Natural killer cell (primary cell): Measurements from ENCODE around the gene SCFD2. TPM values are rescaled to one million over a fixed set of nuclear protein-coding genes. Genes with fewer than 3 reads are reported as not detected.

Experiments
- ATAC-seq, 3 donors: fragments of 150-1000 bp in 2 of 3; fragments of 200-7000 bp in 1 of 3; cut with Tn5 transposase; 1 replicate in 1 of 3; 2 replicates in 2 of 3; pipeline ENCODE4 v1.10.0; 2021; ENCODE audit warnings: mild to moderate bottlenecking in 2 of 3, moderate library complexity in 2 of 3
- DNase-seq, 2 donors: peaks; one replicate each; pipeline versions ENCODE4 v3.0.0 to v3.0.0-alpha.2; 2013 to 2021; ENCODE audit warnings: mixed read lengths in 1 of 2
- H3K27ac ChIP-seq: one replicate; pipeline ENCODE4 v1.5.1; 2013; ENCODE audit warnings: mild to moderate bottlenecking, low read length
- H3K27me3 ChIP-seq: one replicate; pipeline ENCODE4 v1.6.1; 2013; ENCODE audit warnings: low read length; ENCODE audit not compliant: control insufficient read depth, insufficient read depth
- H3K36me3 ChIP-seq: one replicate; pipeline ENCODE4 v1.6.1; 2013; ENCODE audit warnings: low read length; ENCODE audit not compliant: control insufficient read depth, insufficient read depth
- H3K4me1 ChIP-seq: one replicate; pipeline ENCODE4 v1.6.1; 2013; ENCODE audit warnings: low read length; ENCODE audit not compliant: control insufficient read depth, insufficient read depth
- H3K4me3 ChIP-seq: one replicate; pipeline ENCODE4 v1.5.1; 2013; ENCODE audit warnings: low read length
- H3K9me3 ChIP-seq: one replicate; pipeline ENCODE4 v1.6.1; 2013; ENCODE audit warnings: low read length; ENCODE audit not compliant: control insufficient read depth, insufficient read depth
- H3K27ac Mint-ChIP-seq, 2 donors: one replicate each; pipeline ENCODE4 v1.8.0; 2022; ENCODE audit warnings: mild to moderate bottlenecking in 2 of 2, mixed read lengths in 2 of 2, moderate library complexity in 1 of 2
- H3K27me3 Mint-ChIP-seq, 2 donors: one replicate each; pipeline ENCODE4 v1.8.0; 2022; ENCODE audit warnings: low read depth in 2 of 2, mixed read lengths in 2 of 2
- H3K36me3 Mint-ChIP-seq: one replicate; pipeline ENCODE4 v1.8.0; 2022; ENCODE audit warnings: mixed read lengths
- H3K4me1 Mint-ChIP-seq, 2 donors: one replicate each; pipeline ENCODE4 v1.8.0; 2022; ENCODE audit warnings: mixed read lengths in 2 of 2
- H3K4me3 Mint-ChIP-seq: one replicate; pipeline ENCODE4 v1.8.0; 2022; ENCODE audit warnings: mild to moderate bottlenecking, moderate library complexity, mixed read lengths
- H3K9me3 Mint-ChIP-seq, 2 donors: one replicate each; pipeline ENCODE4 v1.8.0; 2022; ENCODE audit warnings: mixed read lengths in 2 of 2
- CTCF ChIP-seq: fragments of 200-600 bp; IDR thresholded peaks from one replicate; pipeline ENCODE4 v1.8.0; 2022; ENCODE audit warnings: antibody characterized with exemption
- WGBS: methylation state at CpG from one replicate; pipeline ENCODE4 v1.1.7; 2013; ENCODE audit warnings: missing lambda C conversion rate; ENCODE audit not compliant: insufficient coverage; 5-methylcytosine and 5-hydroxymethylcytosine counted together
- intact Hi-C: fragments of 100-400 bp; cut with micrococcal nuclease; formaldehyde crosslinking; loops from one replicate; pipeline ENCODE4 v1.14.2; 2022
- total RNA-seq, 4 donors: library from RNA; stranded (reverse); fragments of 120-200 nt in 1 of 4; gene quantifications; one replicate each; pipeline versions ENCODE4 v1.2.3 to v1.2.4, GENCODE V29; 2013 to 2022

Gene SCFD2
- total RNA-seq, 3 donors from 2014 or later (not counting 1 experiment from before 2014, with no cell fraction given): 26.4 to 29.4 (median 28.9) TPM

GRCh38 chr4:52982255-52982945, 383.5 kb downstream of the SCFD2 start:
- no peak overlapping the region for H3K27ac Mint-ChIP-seq
- H3K27ac ChIP-seq: no peak overlapping the region
- TF ChIP-seq CTCF: no peak
- 77% methylated on average over 2 of the region's 2 CpGs for WGBS
- no peaks in the 10 kb centered on the region for H3K9me3 ChIP-seq
- DNase-seq (no peak), ATAC-seq (no peak)
- no peak overlapping the region for H3K4me3 ChIP-seq
- H3K4me1 Mint-ChIP-seq: no peaks in the 10 kb centered on the region
- no peaks in the 10 kb centered on the region for H3K4me1 ChIP-seq
- H3K4me3 Mint-ChIP-seq: no peak overlapping the region
- intact Hi-C loops: loop anchor here (2.0 to 5.0 kb wide), 3 partner anchors 395 to 1085 kb away; no protein-coding TSS in a partner anchor
- no peaks in the 10 kb centered on the region for H3K27me3 Mint-ChIP-seq
- H3K36me3 ChIP-seq: no peaks in the 10 kb centered on the region
- no peaks in the 10 kb centered on the region for H3K9me3 Mint-ChIP-seq
- no peaks in the 10 kb centered on the region for H3K36me3 Mint-ChIP-seq
- H3K27me3 ChIP-seq: no peaks in the 10 kb centered on the region

- no peak overlapping the region for H3K4me3 Mint-ChIP-seq
- H3K27ac Mint-ChIP-seq: no peak overlapping the region
- no peak for ATAC-seq
- DNase-seq: no peak
- H3K27ac ChIP-seq: no peak overlapping the region
- H3K4me1 Mint-ChIP-seq: no peaks in the 10 kb centered on the region
- H3K27me3 ChIP-seq: no peaks in the 10 kb centered on the region
- H3K4me1 ChIP-seq: no peaks in the 10 kb centered on the region
- H3K9me3 ChIP-seq: no peaks in the 10 kb centered on the region
- H3K36me3 Mint-ChIP-seq: no peaks in the 10 kb centered on the region
- 90% methylated on average over 2 of the region's 3 CpGs for WGBS
- no peaks in the 10 kb centered on the region for H3K9me3 Mint-ChIP-seq
- no peaks in the 10 kb centered on the region for H3K27me3 Mint-ChIP-seq
- intact Hi-C loops: loop anchor here (5.0 kb wide), 2 partner anchors 393 to 1083 kb away; no protein-coding TSS in a partner anchor
- no peak for TF ChIP-seq CTCF
- no peak overlapping the region for H3K4me3 ChIP-seq
- no peaks in the 10 kb centered on the region for H3K36me3 ChIP-seq
Measured at GRCh38 chr4:52979821-52980590, 385.9 kb downstream of the SCFD2 start.

- Mint-ChIP-seq H3K9me3 (no peaks in the 10 kb centered on the region), H3K4me1 (no peaks in the 10 kb centered on the region), H3K27me3 (no peaks in the 10 kb centered on the region), H3K36me3 (no peaks in the 10 kb centered on the region), H3K4me3 (no peak overlapping the region), H3K27ac (no peak overlapping the region)
- H3K27me3 ChIP-seq: no peaks in the 10 kb centered on the region
- no peaks in the 10 kb centered on the region for H3K9me3 ChIP-seq
- intact Hi-C loops: no loop called here
- 80% methylated on average over 1 of the region's 1 CpG for WGBS
- DNase-seq (no peak), ATAC-seq (no peak)
- H3K27ac ChIP-seq: no peak overlapping the region
- no peak for TF ChIP-seq CTCF
- H3K4me1 ChIP-seq: no peaks in the 10 kb centered on the region
- H3K36me3 ChIP-seq: no peaks in the 10 kb centered on the region
- H3K4me3 ChIP-seq: no peak overlapping the region
Measured at GRCh38 chr4:52979020-52979419, 386.8 kb downstream of the SCFD2 start.
